Measurements from ENCODE around the gene HOXB9. TPM values are rescaled to one million over a fixed set of nuclear protein-coding genes. Genes with fewer than 3 reads are reported as not detected.

HOXB9 gene
- total and polyA plus RNA-seq, 9 of the 15 experiments (the other 6 are each of a cell fraction or from before 2014, with no cell fraction given): 3.1 to 196 (median 77.6) TPM

GRCh38 chr17:48624544-48625494 is 1.3 kb downstream of the HOXB9 start (continued):
- TF ChIP-seq ZNF318 (IDR thresholded peaks at IDR 0.05; ENCODE audit: borderline replicate concordance in 1 of 2, low read depth in 1 of 2): no peak
- TF ChIP-seq PHB (CRISPR knock-in tag; IDR thresholded peaks at IDR 0.05): no peak
- no peak for TF ChIP-seq FOXO4 (CRISPR knock-in tag; IDR thresholded peaks at IDR 0.05)
- TF ChIP-seq U2AF2 (optimal IDR thresholded peaks at IDR 0.05; ENCODE audit: low read depth, low read length): no peak
- TF ChIP-seq CBFA2T3 (IDR thresholded peaks at IDR 0.05): no peak
- TF ChIP-seq MED1 (CRISPR knock-in tag; IDR thresholded peaks at IDR 0.05; ENCODE audit: borderline replicate concordance): no peak
- TF ChIP-seq MEF2D (tag; conservative IDR thresholded peaks at IDR 0.05; ENCODE audit: low read depth): no peak
- no peak for TF ChIP-seq SRSF7 (optimal IDR thresholded peaks at IDR 0.05; ENCODE audit: low read depth, low read length)
- TF ChIP-seq ARID1B (IDR thresholded peaks at IDR 0.05): no peak
- no peak for TF ChIP-seq HEY1 (CRISPR knock-in tag; IDR thresholded peaks at IDR 0.05; ENCODE audit: borderline replicate concordance)
- no peak for TF ChIP-seq SAFB (IDR thresholded peaks at IDR 0.05; ENCODE audit: borderline replicate concordance, low read depth, low read length)
- TF ChIP-seq ZFPM2 (CRISPR knock-in tag; IDR thresholded peaks at IDR 0.05): no peak
- no peak for TF ChIP-seq PKNOX1 (IDR thresholded peaks at IDR 0.05)
- TF ChIP-seq MAFG (tag; conservative IDR thresholded peaks at IDR 0.05): no peak
- no peak for TF ChIP-seq HMBOX1 (IDR thresholded peaks at IDR 0.05)
- TF ChIP-seq EZH2 (IDR thresholded peaks at IDR 0.05; ENCODE audit: borderline replicate concordance, low read depth, low read length): no peak

Data from K562 (cell line).